HUDEP-2 (cell line): ENCODE data around the gene ACTR10.
"Not testable (repeated sequence)": the region's sequence is repeated elsewhere in the genome, so short reads cannot be mapped to it uniquely, and the experiment has no call there.

Source experiments
- DNase-seq, 76 experiments: peaks; one replicate each; lab custom pipeline; 2025; ENCODE audit not compliant: unreplicated experiment in 76 of 76; lab: John Stamatoyannopoulos, UW

Gene ACTR10

DNA sequence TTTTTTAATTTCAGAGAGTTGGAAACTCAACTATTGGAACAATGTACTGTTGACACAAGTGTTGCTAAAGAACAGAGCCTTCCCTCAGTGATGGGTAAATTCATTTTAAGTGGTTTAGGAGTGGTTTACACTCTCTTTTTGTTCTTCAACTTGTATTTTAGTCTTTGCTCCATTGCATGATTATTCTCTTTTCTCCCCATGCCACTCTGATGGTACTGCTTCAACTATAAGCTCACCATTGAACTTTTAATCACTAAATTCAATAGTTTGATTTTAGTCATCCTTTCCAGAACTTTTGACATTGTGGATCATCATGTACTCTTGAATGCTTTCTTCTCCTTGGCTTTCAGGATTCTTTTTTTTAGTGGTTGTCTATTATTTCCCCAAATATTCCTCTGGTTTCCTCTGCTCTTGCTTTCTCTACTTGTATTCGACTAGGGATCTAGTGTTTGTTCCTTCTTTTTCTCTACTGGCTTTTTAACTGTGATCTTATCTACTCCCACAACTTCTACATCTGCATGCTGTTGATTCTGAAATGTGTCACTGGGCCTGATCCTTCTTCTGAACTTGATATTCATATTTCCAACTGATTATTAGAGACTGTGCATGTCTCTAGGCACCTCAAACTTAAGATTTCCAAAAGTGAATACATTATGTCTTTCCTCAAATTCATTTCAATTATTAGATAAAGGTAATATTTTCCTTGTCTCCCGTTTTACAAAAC, 15.4 kb downstream of the ACTR10 start:
- peak in 7 of 76 experiments; percentile 5 to 35 (median 18) for DNase-seq

DNA sequence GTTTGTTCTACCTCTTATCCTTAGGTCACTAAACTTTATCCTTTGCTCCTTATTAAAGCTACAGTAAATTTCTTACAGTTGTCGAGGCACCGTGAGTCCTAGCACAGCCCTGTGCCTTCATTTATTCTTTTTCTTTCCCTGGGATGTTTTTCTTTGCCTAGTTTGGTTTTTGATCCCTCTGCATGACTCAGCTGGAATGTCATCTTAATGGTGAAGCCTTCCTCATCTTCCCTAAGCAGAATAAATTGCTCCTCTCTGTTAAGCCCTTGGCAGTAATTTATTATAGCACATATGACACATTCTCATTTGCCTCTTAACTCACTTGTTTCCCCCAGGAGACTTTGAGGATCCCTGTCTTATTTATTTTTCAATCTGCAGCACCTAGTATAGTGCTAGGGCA, 16.6 kb downstream of the ACTR10 start:
- no peak for DNase-seq

DNA sequence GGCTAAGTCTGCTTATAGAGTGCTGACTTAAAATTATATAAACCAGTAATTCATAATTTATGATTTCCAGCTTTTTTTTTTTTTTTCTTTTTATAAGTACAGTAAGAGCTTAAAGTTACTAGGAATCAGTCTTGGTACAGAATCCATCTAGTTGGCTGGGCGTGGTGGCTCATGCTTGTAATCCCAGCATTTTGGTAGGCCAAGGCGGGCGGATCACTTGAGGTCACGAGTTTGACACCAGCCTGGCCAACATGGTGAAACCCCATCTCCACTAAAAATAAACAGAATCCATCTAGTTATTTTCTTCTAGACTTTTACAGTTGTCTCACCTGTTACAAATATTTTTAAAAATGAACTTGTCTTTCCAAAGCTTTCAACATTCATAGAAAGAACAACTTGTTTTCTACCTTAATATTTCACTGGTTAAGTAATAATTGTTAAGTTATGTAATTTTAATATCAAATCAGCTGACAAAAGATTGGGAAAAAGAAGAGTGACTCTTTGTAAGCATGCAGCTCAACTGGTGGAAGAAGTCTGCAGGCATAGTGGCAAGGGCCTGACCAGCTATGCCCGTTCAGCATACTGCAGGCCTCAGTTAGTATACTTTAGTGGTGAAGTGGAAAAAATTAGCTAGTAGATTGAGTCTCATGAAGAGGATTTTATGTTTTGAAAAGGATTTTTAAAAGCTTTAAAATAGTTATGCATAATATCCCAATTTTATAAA, 27.3 kb downstream of the ACTR10 start:
- DNase-seq: no peak

DNA sequence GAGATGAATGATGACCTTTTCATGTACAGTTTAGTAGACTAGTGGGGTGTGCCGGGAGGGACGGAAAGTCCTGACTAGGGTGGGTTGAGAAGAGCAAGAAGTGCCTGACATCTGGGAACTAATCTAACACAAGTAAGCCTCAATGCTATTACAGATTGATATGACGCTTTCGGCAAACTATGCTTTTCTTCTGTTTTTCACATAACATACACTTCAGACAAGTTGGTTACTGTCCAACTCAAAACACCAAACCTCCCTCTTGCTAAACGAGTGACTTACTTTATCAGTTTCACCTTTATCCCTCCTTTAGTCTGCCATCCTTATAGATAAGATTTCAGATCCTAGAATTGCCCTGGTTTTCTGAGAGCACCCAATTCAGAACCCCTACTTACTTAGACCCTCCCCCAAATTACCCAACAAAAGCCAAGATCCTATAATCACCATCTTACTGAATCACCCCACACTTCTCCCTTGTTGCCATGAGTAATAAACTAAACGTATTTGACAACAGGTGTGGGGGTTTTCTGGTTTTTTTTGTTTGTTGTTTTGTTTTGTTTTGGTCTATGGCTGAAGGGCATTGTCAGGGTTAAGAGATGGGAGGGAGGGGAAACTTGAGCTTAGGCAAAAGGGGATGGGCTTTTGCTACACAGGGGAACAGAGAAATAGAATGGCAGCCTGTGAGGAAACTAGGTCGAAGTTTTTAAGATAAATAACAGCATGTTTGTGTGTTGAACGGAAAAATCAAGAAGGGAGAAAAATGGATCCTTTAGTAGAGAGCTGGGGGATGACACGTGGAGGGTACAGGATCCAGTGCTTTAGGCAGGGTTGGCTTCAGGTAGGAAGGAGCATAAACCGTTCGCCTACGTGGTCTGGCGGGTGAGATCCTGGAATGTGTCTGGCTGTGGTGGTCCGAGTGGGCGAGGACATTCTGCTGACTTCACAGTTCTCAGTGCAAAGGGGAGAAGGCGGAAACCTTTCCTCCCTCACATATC, 38.6 kb downstream of the ACTR10 start:
- peak in 2 of 76 experiments; percentile 14 to 27 for DNase-seq

DNA sequence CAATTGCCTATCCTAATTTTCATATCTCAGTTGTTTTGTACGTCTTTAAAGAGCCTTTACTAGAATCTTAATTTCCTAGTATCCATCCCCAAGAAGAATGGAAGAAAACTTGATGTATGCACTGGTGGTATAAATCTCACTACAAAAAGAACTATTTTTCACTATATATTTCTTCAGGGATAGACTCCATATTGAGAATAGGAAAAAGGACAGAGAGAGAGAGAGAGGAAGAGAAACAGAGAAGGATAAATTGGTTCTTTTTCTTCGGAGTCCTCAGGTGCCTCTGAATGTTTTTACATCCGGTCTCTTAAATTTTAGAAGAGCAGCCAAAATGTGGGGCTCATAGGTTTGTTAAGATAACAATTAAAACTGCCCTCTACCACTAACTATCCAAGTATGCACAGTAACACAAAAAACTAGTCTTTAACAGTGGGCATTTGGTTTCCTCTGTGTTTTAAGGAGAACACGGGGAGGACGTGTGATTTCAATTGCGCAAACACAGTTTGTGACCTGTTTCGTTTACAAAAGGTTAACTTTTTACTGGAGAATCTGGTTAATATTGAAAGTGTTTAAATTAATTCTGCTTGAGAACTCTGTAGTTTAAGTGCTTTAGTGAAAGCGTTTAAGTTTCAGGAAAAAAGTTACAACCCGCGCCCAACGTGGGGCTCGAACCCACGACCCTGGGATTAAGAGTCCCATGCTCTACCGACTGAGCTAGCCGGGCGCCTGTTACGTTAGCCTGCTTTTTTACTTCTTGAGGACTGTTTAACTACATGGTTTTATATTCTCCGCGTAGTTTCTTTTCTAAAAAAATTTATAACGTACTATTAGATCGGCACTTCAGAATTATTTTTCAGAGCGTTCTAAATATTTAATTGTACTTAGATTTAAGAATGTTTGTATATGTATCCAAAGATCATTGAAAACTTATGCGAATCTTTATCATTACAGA, 39.6 kb downstream of the ACTR10 start:
- DNase-seq: peak in 68 of 76 experiments; percentile 2 to 83 (median 58)

DNA sequence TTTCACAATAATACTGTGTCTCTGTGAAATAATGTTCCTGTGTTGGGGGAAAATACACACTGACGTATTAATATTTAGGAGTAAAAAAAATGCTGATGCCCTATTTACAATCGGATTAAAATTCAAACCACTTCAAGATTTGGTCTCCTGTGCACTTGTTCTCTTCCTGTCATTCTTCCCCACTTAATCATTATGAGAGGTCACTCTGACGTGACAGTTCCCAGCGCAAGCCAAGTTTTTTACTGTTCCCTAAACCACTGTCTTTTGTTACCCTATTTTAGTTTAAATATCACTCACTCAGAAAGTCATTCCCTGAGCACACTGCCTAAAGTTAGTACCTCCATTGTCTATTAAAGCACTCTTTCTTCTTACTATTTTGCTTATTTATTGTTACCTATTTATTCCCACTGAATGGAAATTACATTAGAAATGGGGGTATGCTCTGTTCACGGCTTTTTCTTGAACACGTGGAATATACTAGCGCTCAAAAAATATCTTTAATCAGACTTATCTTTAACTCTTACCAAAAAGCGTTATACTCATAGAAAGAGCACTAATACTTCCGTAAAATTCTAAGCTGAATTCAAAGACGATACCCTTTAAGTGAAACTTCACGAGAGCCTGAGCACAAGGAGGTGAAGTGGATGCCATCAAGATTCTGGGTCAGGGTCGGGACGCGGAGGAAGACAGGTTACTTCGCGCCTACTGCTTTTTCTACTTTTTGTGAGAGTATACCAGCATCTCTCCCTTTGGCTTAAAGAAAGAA, 44.0 kb downstream of the ACTR10 start:
- DNase-seq: peak in 39 of 76 experiments; percentile 5 to 86 (median 51)

DNA sequence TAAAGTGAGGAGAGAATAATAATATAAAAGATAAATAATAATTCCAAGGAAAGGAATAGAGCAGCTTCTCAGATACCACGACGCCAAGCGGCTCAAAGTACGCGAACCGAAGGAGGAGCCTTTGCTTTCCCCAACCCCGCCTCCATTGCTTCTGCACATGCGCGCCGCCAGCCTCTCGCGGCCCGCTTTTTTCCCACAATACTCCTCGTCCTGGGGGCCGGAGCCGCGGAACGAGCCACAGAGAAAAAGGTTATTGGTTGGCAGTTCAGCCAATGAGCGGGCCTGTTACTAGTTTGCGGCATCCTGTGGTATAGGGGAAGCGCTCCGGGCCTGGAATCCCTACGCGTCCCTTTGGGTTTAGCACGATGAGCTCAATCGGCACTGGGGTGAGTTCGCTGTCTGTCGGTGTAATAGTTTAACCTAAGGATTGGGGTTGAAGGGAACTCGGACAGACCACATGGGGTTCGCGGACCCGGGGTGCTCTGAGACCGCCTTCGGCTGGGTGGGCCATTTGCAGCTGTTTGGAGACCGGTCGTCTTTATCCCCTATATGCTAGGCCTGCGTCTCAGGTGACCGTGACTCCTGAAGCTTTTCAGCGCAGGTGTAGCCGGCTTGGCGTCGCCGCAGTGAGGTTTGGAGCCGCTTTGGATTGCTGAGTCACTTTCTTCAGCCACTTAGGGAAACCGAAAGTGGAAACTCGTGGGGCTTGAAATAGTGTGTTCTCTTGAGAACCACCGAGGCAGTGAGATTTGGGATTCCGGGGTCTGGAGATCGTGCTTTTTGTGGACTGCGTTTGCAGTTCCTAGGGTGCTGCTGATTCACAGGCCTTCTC, 44.8 kb downstream of the ACTR10 start, which contains the start of gene PSMA3:
PSMA3 (plus strand) TSS at position 288 of the 832 bp plus-strand sequence; CDS start at position 366, 78 bp downstream.
- peak in 75 of 76 experiments; percentile 60 to 98 (median 95) for DNase-seq

DNA sequence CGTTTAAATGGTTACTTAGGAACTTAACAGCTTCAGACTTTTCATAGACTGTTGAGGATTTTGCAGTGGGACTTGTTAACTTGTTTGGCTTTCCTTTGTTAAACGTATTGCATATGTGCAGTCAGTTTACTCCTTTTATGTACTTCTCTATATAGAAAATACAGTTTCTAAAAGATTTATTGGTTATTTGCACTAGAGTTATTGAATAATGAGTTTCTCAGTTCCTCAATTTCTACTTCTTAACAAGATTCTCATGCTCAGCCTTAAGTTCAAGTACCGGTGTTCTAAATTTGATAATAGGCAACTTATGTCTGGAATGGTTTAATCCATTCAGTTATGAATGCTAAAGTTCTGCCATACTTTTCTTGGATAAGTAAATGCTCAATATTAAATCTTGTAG, 45.6 kb downstream of the ACTR10 start:
- no peak for DNase-seq

DNA sequence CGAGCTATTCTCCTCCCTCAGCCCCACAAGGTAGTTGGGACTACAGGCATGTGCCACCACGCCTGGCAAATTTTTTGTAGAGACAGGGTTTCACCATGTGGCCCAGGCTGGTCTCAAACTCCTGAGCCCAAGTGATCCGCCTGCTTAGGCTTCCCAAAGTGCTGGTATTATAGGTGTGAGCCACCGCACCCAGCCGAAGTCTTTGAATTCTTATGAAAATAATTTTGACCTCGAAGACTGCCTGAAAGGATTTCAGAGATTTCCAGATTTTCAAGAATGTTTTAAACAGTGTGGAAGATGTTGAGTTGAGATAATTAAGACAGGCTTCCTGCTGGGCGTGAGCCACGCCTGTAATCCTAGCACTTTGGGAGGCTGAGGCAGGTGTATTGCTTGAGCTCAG, 49.7 kb downstream of the ACTR10 start:
- DNase-seq: no peak

DNA sequence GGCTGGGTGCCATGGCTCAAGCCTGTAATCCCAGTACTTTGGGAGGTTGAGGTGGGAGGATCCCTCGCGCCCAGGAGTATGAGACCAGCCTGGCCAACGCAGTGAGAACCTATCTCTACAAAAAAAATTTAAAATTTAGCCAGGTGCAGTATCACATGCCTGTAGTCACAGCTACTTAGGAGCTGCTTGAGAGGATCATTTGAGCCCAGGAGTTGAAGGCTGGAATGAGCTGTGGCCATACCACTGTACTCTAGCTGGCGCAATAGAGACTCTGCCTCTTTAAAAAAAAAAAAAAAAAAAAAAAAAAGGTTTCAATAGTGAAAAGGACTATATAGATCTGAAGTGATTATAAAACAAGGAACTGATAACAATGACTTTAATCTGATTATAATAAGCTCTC, 58.2 kb downstream of the ACTR10 start:
- DNase-seq: no peak

DNA sequence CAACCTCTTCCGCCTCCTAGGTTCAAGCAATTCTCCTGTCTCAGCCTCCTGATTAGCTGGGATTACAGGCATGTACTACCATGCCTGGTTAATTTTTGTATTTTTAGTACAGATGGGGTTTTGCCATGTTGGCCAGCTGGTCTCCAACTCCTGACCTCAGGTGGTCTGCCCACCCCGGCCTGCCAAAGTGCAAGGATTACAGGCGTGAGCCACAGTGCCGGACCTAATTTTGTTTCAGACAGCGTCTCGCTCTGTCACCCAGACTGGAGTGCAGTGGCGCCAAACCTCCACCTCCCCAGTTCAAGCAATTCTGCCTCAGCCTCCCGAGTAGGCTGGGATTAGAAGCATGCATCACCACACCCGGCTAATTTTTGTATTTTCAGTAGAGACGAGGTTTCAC, 62.1 kb downstream of the ACTR10 start:
- not testable (repeated sequence) for DNase-seq

DNA sequence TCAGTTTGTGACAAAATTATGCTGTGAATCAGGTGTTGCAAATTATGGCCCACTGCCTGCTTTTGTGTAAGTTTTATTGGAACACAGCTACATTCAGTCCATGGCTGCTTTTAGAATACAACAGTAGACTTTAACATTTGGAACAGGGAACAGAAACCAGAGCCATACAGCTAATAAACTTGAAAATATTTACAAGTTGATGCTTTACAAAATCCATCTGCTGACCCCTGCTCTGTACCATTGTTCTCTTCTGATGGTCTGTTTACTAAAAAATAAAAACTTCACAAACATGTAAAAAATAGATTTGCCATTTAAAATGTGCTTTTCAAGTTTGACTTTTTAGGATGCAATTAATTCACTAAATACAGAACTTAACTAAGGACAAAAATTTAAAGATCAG, 65.5 kb downstream of the ACTR10 start:
- DNase-seq: no peak

DNA sequence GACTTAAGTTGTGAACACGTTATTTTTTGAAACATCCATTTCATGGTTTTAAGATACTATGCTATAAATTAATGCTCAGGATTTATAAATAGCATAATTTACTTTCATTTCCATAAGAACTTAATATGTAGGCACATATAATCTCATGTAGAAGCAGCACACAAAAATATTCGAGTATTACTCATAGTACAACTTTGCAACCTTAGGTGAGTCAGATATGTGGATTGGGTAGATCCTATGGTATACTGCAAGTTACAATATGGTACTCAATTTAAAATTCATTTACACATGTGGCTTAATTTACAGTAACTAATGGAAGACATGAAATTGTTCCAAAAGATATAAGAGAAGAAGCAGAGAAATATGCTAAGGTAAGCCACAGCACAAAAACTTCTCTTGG, 70.7 kb downstream of the ACTR10 start:
- no peak for DNase-seq

DNA sequence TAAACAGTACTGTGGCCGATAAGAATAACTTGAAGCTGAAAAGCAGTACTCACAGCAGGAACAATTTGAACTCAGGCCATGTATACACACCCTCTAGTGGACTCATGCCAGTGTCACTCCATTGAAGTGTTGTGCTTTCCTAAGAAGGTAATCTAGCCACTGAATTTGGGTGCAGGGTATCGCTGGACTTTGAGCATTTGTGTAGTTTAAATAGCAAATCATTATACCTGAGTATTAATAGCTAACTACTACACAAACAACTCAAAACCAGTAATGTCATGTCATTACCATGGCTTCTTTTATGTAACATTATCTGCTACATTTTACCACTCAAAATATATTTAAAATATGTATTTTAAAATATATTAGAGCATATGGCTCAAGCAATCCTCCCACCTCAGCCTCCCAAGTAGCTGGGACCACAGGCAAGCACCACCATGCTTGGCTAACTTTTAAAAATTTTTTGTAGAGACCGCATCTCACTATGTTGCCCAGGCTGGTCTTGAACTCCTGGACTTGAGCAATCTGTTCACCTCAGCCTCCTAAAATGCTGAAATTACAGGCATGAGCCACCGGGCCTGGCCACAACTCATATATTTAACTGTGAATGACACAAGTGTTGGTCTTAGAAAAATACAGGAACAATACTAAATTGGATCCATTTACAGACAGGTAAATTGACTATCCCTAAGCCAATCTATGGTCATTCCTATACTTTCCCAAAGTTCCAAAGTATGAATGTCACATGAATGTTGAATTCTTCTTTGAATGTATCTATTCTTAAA, 72.8 kb downstream of the ACTR10 start:
- DNase-seq: peak in 33 of 76 experiments; percentile 1 to 66 (median 18)

DNA sequence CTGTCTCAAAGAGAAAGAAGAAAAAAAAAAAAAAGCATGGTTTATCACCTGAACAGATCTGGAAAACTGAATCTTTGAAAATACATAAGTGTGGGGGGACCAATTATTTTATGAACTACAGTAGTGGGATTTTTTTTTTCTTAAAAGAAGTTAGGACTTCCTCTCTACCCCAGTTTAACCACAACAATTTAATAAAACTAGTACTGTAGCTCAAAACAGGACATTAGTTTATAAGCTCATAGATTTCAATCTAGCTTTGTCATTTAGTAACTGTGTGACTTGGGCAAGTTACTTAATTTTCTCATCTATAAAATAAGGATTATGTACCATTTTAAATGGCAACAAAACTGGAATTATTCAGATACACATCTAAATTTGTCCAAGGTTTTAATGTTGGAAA, 74.9 kb downstream of the ACTR10 start:
- DNase-seq: no peak

DNA sequence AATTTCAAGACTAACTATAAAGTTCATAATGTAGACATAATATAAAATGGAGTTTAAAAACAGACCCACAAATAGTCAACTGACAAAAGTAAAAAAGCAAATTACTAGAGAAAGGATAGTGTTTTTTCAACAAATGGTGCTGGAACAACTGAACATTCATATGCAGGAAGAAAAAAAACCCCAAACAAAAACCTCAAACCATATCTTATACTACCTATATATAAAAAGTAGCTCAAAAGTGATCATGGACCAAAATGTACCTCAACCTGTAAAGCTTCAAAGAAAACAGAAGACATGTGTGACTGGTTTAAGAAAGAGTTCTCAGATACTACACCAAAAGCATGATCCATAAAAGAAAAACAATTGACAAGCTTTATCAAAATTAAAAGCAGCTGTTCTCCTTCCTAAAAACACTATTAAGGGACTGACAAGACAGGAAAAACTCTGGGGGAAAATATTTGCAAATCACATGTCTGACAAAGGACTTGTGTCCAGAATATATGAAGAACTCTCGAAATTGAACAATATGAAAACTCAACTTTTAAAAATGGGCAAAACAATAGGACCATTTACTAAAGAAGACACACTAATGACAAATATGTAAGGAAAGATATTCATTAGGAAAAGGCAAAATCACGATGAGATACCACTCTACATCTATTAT, 75.7 kb downstream of the ACTR10 start:
- no peak for DNase-seq

DNA sequence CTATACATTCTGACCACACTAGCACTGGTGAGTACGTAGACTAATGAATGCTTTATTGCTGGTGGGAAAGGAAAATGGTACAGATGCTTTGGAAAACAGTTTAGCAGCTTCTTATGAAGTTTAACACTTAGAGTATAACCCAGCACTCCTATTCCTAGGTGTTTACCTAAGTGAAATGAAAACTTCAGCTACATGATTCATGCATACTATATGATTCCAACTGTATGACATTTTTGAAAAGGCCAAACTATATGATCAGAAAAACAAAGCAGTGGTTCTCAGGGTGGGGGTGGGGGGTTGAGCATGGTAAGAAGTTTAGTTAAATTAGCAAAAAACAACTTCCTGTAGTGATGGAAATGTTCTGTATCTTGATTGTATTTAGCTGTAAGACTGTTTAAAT, 76.3 kb downstream of the ACTR10 start:
- DNase-seq: no peak
